ENCODE measurements around the gene TEX55. TPM values are rescaled to one million over a fixed set of nuclear protein-coding genes. Genes with fewer than 3 reads are reported as not detected.
A peak's percentile ranks its signal among the peaks of the same experiment; 100 is the strongest.
"Not testable (repeated sequence)": the region's sequence is repeated elsewhere in the genome, so short reads cannot be mapped to it uniquely, and the experiment has no call there.

TEX55 gene
- not detected for total RNA-seq

DNA sequence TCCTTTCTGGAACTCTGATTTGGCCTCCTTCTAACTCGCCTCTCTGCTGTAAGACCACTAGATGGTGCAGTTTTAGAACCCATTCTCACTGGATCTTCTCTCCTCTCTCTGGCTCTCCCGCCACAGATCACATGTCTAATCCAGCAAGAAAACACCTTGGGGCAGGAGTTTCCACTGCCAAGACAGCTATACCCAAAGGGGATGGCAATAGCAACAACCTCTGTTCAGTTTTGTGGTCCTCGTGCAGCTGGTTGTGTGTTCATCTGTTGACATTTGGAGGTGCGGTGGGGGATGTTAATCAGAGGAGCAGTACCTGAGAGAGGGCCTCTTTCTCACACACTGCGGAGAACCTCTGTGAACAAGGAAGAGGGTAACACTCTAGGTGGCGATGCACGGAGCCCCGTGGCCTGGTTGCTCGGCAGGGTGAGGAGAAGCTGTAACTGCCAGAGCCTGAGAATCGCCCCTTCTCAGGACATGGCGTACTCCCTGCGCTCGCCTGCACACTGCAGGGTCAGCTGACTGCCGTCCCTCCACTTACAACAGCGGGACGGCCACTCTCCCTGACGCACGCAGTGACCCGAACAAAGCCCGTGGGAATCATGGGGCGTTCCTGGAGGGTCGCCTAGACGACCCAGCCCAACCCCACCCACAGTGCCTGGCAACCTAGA is at the start of gene TEX55:
TSS of gene TEX55 (plus strand) at position 666 of the 668 bp plus-strand sequence. CDS start 25 bp downstream, outside the sequence.
- H3K4me3 ChIP-seq (ENCODE audit: low read depth, poor library complexity, severe bottlenecking), result no peak within 1 kb of the TSS
- 79 to 82% methylated on average over 21 to 23 of the region's 23 CpGs for WGBS, 2 donors
- intact Hi-C loops (cut with DNase I; ENCODE audit: low total_unique reads), result no loop called here
- no peak for TF ChIP-seq POLR2A (IDR thresholded peaks at IDR 0.05)
- TF ChIP-seq, protein P1, sequence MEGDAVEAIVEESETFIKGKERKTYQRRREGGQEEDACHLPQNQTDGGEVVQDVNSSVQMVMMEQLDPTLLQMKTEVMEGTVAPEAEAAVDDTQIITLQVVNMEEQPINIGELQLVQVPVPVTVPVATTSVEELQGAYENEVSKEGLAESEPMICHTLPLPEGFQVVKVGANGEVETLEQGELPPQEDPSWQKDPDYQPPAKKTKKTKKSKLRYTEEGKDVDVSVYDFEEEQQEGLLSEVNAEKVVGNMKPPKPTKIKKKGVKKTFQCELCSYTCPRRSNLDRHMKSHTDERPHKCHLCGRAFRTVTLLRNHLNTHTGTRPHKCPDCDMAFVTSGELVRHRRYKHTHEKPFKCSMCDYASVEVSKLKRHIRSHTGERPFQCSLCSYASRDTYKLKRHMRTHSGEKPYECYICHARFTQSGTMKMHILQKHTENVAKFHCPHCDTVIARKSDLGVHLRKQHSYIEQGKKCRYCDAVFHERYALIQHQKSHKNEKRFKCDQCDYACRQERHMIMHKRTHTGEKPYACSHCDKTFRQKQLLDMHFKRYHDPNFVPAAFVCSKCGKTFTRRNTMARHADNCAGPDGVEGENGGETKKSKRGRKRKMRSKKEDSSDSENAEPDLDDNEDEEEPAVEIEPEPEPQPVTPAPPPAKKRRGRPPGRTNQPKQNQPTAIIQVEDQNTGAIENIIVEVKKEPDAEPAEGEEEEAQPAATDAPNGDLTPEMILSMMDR (IDR thresholded peaks at IDR 0.05), result no peak
- DNase-seq (ENCODE audit: low spot score in 2 of 2), result peak in 1 of 2 donors; percentile 59

DNA sequence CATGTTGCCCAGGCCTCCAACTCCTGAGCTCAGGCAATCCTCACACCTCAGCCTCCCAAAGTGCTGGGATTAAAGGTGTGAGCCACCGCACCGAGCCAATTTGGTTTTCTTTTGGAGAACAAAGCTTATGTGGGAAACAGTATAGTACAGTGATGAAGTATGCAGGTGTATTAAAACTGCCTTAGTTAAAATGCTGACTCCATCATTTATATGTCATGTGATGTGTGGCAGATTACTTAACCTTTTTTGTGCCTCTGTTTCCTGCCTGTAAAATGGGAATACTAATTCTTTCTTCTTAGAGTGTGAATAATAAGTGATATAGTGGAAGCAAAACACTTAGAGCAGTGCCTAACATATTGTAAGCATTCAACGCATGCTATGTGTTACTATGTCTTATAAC is 48.0 kb upstream of the TEX55 start:
- WGBS, 2 donors, result 90 to 93% methylated on average over 3 of the region's 3 CpGs
- no peak overlapping the region for H3K4me3 ChIP-seq (ENCODE audit: low read depth, poor library complexity, severe bottlenecking)
- TF ChIP-seq, protein P1 (IDR thresholded peaks at IDR 0.05), result no peak
- no peak for TF ChIP-seq POLR2A (IDR thresholded peaks at IDR 0.05)
- intact Hi-C loops (cut with DNase I; ENCODE audit: low total_unique reads), result loop anchor here (10.0 kb wide), 2 partner anchors 213 to 443 kb away; no protein-coding TSS in a partner anchor
- no peak for DNase-seq (ENCODE audit: low spot score in 2 of 2)

DNA sequence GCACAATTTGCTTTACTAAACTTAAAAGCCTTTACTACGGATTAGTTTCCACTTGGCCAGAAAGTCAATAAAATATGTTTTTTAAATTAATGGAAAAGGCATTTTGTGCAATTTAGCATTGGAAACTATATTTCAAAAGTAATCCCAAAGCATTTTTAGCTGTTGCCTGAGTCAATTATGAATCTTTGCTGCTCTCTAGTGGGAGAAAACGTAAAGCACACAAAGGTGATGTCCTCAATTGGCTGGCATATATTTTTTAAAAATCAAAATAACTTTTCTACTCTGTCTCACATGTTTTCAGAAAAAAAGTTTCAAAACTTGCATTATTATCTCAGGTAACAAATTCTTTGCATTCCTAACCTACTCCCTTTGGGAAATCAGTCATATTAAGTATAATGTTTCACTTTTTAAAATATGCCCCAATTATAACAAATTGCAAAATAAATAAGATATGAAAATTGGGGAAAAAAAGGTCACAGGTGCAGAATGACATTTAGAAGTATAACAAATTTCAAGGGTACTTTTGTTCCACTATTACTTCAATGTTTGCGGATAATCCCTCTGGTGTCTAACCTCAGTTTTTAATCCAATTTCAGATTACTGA is 47.2 kb upstream of the TEX55 start:
- DNase-seq (ENCODE audit: low spot score in 2 of 2), result no peak
- intact Hi-C loops (cut with DNase I; ENCODE audit: low total_unique reads), result loop anchor here (10.0 kb wide), 2 partner anchors 214 to 444 kb away; no protein-coding TSS in a partner anchor
- TF ChIP-seq POLR2A (IDR thresholded peaks at IDR 0.05), result no peak
- TF ChIP-seq, protein P1 (IDR thresholded peaks at IDR 0.05), result no peak
- no peak overlapping the region for H3K4me3 ChIP-seq (ENCODE audit: low read depth, poor library complexity, severe bottlenecking)
- 28 to 31% methylated on average over 3 of the region's 3 CpGs for WGBS, 2 donors

DNA sequence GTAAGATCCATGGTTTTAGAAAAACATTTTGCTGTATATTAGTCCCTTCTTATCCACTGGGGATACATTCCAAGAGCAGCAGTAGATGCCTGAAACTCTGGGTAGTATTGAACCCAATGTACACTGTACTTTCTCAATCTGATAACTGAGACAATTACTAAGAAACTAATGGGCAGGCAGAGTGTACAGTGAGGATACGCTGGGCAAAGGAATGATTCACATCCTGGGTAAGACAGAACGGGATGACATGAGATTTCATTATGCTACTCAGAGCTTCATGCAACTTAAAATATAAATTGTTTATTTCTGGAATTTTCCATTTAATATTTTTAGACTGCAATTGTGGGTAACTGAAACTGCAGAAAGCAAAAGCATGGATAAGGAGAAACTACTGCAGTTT is 46.2 kb upstream of the TEX55 start:
- no peak for DNase-seq (ENCODE audit: low spot score in 2 of 2)
- 64 to 65% methylated on average over 2 of the region's 2 CpGs for WGBS, 2 donors
- H3K4me3 ChIP-seq (ENCODE audit: low read depth, poor library complexity, severe bottlenecking), result no peak overlapping the region
- intact Hi-C loops (cut with DNase I; ENCODE audit: low total_unique reads), result loop anchor here (10.0 kb wide), 2 partner anchors 215 to 445 kb away; no protein-coding TSS in a partner anchor
- no peak for TF ChIP-seq POLR2A (IDR thresholded peaks at IDR 0.05)
- TF ChIP-seq, protein P1 (IDR thresholded peaks at IDR 0.05), result no peak

DNA sequence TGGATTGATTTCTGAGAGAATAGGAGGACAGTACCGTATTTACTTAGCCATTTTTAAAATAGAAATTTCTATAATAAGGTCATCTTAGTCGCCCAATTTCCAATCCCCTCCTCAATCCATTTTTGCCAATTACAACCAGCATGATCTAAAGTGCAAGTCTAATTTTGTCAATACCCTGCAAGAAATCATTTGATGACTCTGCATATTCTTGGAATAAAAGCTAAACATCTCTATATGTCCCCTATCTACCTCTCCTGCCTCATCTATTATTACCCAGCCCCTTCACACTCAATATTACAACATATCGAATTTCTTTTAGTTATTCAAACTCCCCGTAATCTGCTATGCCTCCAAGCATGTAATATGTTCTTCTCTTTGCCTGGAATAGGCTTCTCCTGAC is 41.9 kb upstream of the TEX55 start:
- TF ChIP-seq, protein P1 (IDR thresholded peaks at IDR 0.05), result no peak
- TF ChIP-seq POLR2A (IDR thresholded peaks at IDR 0.05), result no peak
- 81% methylated on average over 4 of the region's 4 CpGs for WGBS, 2 donors
- intact Hi-C loops (cut with DNase I; ENCODE audit: low total_unique reads), result no loop called here

DNA sequence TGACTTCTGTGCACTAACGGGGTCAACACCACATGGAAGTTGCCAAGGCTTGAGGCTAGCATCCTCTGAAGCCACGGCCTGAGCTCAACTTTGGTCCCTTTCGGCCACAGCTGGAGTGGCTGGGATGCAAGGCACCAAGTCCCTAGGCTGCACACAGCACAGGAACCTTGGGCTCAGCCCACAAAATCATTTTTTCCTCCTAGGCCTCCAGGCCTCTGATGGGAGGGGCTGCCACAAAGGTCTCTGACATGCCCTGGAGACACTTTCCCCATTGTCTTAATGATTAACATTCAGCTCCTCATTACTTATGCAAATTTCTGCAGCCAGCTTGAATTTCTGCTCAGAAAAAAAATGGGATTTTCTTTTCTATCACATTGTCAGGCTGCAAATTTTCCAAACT is 27.6 kb upstream of the TEX55 start:
- DNase-seq (ENCODE audit: low spot score in 2 of 2); H3K4me3 ChIP-seq (ENCODE audit: low read depth, poor library complexity, severe bottlenecking); intact Hi-C loops (cut with DNase I; ENCODE audit: low total_unique reads): not testable (repeated sequence)
- WGBS, 2 donors, result 33 to 68% methylated on average over 3 of the region's 3 CpGs

More for the DNA sequence above, 41.9 kb upstream of the TEX55 start:
- DNase-seq (ENCODE audit: low spot score in 2 of 2), result no peak
- H3K4me3 ChIP-seq (ENCODE audit: low read depth, poor library complexity, severe bottlenecking), result no peak overlapping the region

Measured in lower leg skin (tissue), 4 donors.